DMS 273 (cell line): ENCODE measurements around the gene DNMBP.

ENCODE experiments used
- DNase-seq: peaks from one replicate; lab custom pipeline; 2025; ENCODE audit not compliant: unreplicated experiment; lab: John Stamatoyannopoulos, UW

Gene DNMBP

GRCh38 chr10:100009793-100010676 lies at the start of gene DNMBP:
Gene DNMBP, minus strand, starts transcription at chr10:100009947. Its CDS starts 37,823 bp downstream, at chr10:99972124.
- peak; percentile 92 for DNase-seq

- DNase-seq: no peak
Measured at GRCh38 chr10:100057948-100058347, 48.2 kb upstream of the DNMBP start.

GRCh38 chr10:100053686-100054460 lies 44.1 kb upstream of the DNMBP start:
- DNase-seq: no peak

- DNase-seq: peak; percentile 87
Measured at GRCh38 chr10:100046021-100046486, 36.3 kb upstream of the DNMBP start.

DNA sequence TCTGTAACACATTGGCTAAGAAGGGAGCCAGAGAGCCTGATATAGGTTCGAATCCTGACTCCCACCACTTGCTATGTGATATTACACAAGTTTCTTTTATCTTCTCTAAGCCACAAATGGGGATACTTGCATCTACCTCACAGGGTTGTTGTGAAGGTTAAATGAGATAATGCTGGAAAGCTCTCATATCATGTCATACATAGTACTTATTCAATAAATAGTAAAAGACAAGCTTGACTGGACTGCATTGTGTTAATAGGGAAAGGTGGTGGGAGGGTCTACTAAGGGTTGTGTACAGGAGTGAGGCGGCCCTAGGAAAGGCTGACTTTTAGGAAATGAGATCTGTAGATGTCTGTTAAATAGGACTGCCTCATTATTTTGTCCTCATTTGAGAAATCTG lies 35.8 kb upstream of the DNMBP start:
- DNase-seq: no peak

DNA sequence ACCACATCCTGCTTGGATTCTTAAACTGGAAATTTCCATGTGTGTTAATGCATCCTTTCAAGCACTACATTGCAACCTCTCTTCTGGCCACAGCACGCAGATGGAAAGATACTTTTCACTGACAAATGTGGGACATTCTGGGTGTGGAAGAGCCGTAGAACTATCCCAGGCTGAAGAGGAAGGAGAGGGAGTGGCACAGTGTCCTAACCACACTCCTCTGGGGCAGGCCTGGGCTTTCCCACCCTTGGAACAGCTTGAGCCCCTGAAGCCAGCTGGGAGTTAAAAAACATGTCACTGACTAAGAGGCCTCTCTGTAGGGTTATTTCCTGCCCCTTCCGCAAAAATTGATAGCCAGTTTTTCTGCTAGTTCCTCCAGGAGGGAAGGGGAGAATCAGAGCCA lies 34.0 kb upstream of the DNMBP start:
- peak; percentile 41 for DNase-seq

DNA sequence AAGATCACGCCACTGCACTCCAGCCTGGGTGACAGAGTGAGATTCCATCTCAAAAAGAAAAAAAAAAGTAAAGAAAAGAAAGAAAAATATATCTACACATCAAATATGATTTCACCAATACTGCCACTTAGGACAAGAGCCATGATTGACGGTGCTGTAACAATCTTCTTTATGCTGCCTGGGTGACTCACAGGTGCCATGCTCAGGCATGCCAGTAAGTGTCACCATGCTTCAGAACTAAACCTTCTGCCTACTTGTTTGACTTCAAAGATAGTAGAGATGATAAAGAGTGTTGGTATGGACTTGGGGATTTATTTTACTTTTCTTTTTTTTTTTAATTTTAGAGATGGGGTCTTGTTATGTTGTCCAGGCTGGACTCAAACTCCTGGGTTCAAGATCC lies 33.6 kb upstream of the DNMBP start:
- DNase-seq: peak; percentile 12

GRCh38 chr10:100041306-100042002 lies 31.7 kb upstream of the DNMBP start:
- DNase-seq: no peak

DNA sequence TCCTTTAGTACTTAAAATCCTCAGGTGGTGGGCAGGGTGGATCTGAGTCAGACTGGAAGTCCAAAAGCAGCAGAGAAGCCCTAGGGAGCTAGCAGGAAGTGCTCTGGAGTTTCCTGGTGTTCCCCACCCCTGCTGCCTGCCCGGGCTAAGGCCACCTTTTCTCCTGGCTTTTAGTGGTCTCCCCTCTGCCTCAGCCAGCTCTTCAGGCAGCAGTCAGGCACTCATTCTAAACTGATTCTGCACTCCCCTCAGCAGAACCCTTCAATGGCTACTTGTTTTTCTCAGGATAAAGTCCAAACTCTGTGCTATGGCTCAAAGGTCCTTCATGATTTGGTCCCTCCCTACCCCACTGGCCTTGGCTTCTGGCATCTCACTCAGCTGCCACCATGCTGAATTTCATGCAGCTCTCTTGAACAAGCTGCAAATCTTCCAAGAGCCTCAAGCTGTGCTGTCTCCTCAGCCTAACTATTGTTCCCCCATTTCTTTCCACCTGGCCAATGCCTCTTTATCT lies 28.9 kb upstream of the DNMBP start:
- DNase-seq: no peak

- DNase-seq: no peak
Measured at GRCh38 chr10:100037758-100038315, 28.1 kb upstream of the DNMBP start.

DNA sequence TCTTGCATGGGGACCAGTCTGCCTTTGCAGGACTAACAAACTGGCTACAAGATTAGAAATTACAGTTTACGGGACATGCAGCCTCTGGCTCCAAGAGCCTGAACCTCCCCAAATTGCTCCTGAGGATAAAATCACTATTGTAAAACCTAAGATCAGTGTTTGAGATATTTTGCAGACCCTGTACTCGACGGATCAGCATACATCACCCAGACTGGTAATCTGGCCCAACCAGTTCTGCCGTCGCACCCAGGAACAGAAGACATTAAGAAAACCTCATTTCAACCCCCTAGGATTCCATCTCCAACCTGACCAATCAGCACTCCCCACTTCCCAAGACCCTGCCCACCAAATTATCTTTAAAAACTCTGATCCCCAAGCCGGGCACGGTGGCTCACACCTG lies 27.1 kb upstream of the DNMBP start:
- no peak for DNase-seq

GRCh38 chr10:100033766-100034418 lies 24.1 kb upstream of the DNMBP start:
- no peak for DNase-seq

DNA sequence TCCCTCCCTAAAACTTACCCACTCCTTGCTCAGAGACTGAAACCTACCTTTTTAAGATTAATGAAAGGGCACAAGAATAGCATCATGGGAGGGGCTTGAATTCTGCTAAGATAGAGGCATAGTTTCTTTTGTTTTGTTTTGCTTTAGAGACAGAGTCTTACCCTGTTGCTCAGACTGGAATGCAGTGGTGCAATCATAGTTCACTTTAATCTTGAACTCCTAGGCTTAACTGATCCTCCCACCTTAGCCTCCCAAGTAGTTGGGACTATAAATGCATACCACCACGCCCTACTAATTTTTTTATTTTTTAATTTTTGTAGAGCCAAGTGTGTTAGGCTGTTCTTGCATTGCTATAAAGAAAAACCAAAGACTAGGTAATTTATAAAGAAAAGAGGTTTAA lies 17.7 kb upstream of the DNMBP start:
- no peak for DNase-seq

GRCh38 chr10:100025576-100025975 lies 15.8 kb upstream of the DNMBP start:
- DNase-seq: peak; percentile 85

GRCh38 chr10:100024748-100025147 lies 15.0 kb upstream of the DNMBP start:
- DNase-seq: no peak

DNA sequence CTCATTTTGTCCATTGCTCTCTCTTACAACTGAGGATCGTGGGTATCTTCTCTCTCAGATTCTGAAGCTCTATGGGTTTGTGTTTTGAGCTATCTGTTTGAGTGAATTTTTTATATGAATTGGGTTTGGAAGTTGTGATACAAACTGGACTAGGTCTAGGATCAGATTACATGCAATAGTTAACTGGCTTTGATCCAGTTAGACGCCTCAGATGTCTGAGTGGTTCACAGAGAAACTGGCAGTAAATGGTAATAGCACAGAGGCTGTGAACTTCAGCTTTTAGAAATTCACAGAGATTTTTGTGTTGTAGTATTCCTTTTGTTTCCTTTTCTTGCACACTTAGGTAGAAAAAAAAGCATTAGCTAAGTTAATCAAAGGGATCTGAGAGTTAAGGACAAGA lies 12.7 kb upstream of the DNMBP start:
- DNase-seq: peak; percentile 65

- DNase-seq: peak; percentile 75
Measured at GRCh38 chr10:100021322-100021721, 11.6 kb upstream of the DNMBP start.

DNA sequence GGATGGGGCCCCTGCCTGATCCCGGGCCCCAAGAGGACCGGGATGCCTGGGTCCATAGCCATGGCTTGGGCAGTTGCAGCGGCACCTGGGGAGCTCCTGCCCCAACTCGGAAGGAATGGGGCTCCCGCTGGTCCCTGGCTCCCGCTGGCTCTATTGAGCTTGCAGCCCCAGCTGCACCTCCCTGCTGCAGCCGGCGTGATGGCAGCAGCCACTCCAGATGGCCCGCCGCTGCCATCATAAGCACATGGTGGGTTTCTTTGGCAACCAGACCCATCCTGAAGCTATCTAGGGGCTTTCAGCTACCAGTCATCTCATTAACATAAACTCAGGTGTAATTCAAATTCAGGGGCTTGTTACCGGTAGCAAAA lies 11.1 kb upstream of the DNMBP start:
- peak; percentile 86 for DNase-seq

DNA sequence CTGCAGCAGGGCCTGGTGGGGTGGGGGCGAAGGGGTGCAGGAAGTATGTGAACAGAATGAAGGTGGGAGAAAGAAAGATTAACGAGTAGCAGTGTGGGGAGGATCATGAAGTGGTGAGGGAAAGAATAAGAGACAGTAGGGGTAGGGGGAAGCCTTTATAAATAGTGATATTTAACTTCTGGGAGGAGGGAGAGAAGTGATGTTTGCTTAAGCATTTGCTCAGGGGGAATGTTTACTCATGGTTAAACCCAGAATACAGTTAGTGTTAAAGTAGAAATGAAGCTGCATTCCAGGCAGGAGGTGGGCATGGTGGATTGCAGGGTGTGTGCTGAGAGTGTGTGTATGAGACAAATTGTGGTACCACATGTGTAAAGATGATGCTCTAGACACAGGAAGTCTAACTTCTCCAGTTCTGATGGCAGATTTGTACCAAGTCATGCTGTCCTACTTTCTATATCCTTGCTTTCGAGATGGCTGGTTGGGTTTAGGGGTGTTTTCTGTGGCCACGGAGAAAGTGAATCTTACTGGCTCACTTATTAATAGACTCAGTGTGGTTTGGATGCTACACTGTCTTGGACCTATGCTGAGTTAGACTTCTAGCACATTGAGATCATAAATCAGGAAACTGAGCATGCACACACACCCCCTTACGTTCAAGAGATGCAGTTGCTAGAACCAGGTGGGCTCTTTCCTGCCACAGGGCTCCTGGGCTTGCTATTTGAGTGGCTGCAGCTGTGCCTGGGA lies 10.6 kb upstream of the DNMBP start:
- peak; percentile 73 for DNase-seq

DNA sequence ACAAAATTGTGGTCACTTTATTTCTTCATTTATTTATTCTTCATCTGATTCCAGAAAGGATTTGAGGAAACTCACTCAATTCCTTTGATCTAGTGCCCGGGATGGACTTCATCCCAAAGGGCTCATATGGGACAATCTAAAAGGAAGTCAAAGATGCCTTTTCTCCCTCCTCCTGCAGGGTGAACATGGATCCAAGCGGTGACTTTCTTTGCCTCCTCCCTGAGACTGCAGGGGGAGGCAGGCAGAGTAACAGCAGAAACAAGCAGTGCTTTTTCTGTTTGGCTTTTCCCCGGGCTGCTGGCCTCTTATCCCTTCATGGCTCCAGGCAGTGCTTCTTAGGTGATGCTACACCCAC lies 10.0 kb upstream of the DNMBP start:
- peak; percentile 56 for DNase-seq
